ENCODE measurements around the gene PPP4R3A. TPM values are rescaled to one million over a fixed set of nuclear protein-coding genes. Genes with fewer than 3 reads are reported as not detected.
A peak's percentile ranks its signal among the peaks of the same experiment; 100 is the strongest.

Gene PPP4R3A
- total and polyA plus RNA-seq, 2 donors (not counting 3 experiments of a cell fraction or from before 2014, with no cell fraction given): 20.5 to 77.0 TPM

DNA sequence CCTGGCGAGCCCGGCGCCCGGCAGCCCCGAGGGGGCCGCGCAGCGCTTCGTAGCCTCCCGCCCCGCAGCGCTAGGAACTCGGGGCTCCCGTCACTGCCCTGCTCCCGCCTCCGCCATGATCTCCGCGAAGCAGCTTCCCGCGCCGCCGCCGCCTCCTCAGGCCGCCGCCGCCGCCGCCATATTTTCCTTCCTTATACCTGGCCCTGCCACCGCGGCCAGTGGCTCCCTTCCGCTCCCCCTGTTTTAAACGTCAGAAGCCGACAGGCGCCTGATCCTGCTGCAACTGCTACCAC is 286 bp downstream of the PPP4R3A start:
- ChIA-PET CTCF (interaction anchor here (0.8 kb wide), 1 partner anchor 9 kb away, joined by 3 read pairs; no protein-coding TSS in a partner anchor), POLR2A (interaction anchor here (1.3 kb wide), 1 partner anchor 9 kb away, joined by 5 read pairs; no protein-coding TSS in a partner anchor)
- no peaks in the 10 kb centered on the region for H3K36me3 ChIP-seq (ENCODE audit: control insufficient read depth in 2 of 2, extremely low read depth in 1 of 2, insufficient read depth in 2 of 2, low read length in 2 of 2)
- H3K9ac ChIP-seq (replicated peaks; ENCODE audit: extremely low read depth, insufficient read depth, low read length): peak overlapping the region; percentile 92
- peaks cover 49% of the 10 kb centered on the region for H3K79me2 ChIP-seq (ENCODE audit: control insufficient read depth, insufficient read depth, low read length)
- no TSS peak for BruUV-seq (replicated peaks)
- H3K4me2 ChIP-seq (ENCODE audit: insufficient read depth, low read length): no peak overlapping the region
- no peak for TF ChIP-seq POLR2A (IDR thresholded peaks at IDR 0.05; ENCODE audit: low read depth, low read length)
- no peak for TF ChIP-seq POLR2AphosphoS5 (IDR thresholded peaks at IDR 0.05; ENCODE audit: insufficient read depth, low read depth, low read length)
- TF ChIP-seq, protein P1, sequence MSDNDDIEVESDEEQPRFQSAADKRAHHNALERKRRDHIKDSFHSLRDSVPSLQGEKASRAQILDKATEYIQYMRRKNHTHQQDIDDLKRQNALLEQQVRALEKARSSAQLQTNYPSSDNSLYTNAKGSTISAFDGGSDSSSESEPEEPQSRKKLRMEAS (IDR thresholded peaks at IDR 0.05; ENCODE audit: insufficient read depth, insufficient read length): no peak
- no peak for TF ChIP-seq FOS (IDR thresholded peaks at IDR 0.05; ENCODE audit: borderline replicate concordance, insufficient read depth, low read length)
- TF ChIP-seq, protein P2, sequence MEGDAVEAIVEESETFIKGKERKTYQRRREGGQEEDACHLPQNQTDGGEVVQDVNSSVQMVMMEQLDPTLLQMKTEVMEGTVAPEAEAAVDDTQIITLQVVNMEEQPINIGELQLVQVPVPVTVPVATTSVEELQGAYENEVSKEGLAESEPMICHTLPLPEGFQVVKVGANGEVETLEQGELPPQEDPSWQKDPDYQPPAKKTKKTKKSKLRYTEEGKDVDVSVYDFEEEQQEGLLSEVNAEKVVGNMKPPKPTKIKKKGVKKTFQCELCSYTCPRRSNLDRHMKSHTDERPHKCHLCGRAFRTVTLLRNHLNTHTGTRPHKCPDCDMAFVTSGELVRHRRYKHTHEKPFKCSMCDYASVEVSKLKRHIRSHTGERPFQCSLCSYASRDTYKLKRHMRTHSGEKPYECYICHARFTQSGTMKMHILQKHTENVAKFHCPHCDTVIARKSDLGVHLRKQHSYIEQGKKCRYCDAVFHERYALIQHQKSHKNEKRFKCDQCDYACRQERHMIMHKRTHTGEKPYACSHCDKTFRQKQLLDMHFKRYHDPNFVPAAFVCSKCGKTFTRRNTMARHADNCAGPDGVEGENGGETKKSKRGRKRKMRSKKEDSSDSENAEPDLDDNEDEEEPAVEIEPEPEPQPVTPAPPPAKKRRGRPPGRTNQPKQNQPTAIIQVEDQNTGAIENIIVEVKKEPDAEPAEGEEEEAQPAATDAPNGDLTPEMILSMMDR (IDR thresholded peaks at IDR 0.05; ENCODE audit: extremely low read depth in 1 of 2, insufficient read depth in 1 of 2, low read depth in 1 of 2, low read length in 2 of 2): no peak
- no peak for TF ChIP-seq EZH2 (IDR thresholded peaks at IDR 0.05; ENCODE audit: borderline replicate concordance, low read depth, low read length, severe bottlenecking)
- TF ChIP-seq MYC (IDR thresholded peaks at IDR 0.05; ENCODE audit: low read depth, low read length): no peak
- TF ChIP-seq GATA2 (IDR thresholded peaks at IDR 0.05; ENCODE audit: insufficient read depth, insufficient read length, low read depth, low read length): no peak
- no peak for TF ChIP-seq JUN (IDR thresholded peaks at IDR 0.05; ENCODE audit: borderline replicate concordance, insufficient read depth, insufficient read length, low read depth)
- no peaks in the 10 kb centered on the region for H3K27me3 ChIP-seq (ENCODE audit: control insufficient read depth in 2 of 2, insufficient read depth in 2 of 2, low read length in 2 of 2)
- H3K27ac ChIP-seq (ENCODE audit: insufficient read depth, low read depth, low read length): peak overlapping the region; percentile 83
- H3K9me1 ChIP-seq (replicated peaks; ENCODE audit: control insufficient read depth, extremely low read depth, insufficient read depth, low read length): no peaks in the 10 kb centered on the region
- dilution Hi-C loops (cut with MboI; ENCODE audit: extremely low pct_ligation_motif_present, low sequenced_read_pairs) (no loop called here), intact Hi-C loops (cut with micrococcal nuclease) (loop anchor here (1.0 to 5.0 kb wide), 11 partner anchors 62 to 1823 kb away; partner anchors contain the start of genes ATXN3, BTBD7, EFCAB11 and FBLN5)
- H3K4me1 ChIP-seq (ENCODE audit: control insufficient read depth, extremely low read depth, insufficient read depth, low read length): peaks cover 17% of the 10 kb centered on the region
- peak overlapping the region; percentile 56 to 97 (median 85) for H3K4me3 ChIP-seq (replicated peaks in 1 of 3; ENCODE audit: insufficient read depth in 1 of 3, low read depth in 1 of 3, low read length in 3 of 3)
- FAIRE-seq (no peak), DNase-seq (ENCODE audit: low read depth, low spot score) (no peak)
- H2AFZ ChIP-seq (ENCODE audit: low read depth, low read length): peak overlapping the region; percentile 75
- no peaks in the 10 kb centered on the region for H3K9me3 ChIP-seq (replicated peaks; ENCODE audit: control insufficient read depth, insufficient read depth, low read length)
- H4K20me1 ChIP-seq (replicated peaks; ENCODE audit: control insufficient read depth, extremely low read depth, insufficient read depth, low read length): peaks cover 13% of the 10 kb centered on the region
